HG02610 (cell line): ENCODE measurements around the gene PROZ.

Experiments used
- ATAC-seq: cut with Tn5 transposase; IDR thresholded peaks from one replicate; pipeline ENCODE4 v1.9.1; 2021; ENCODE audit warnings: mild to moderate bottlenecking, moderate library complexity; ENCODE audit not compliant: unreplicated experiment

Gene PROZ

GRCh38 chr13:113171250-113172125 is 13.0 kb downstream of the PROZ start:
- no peak for ATAC-seq

GRCh38 chr13:113172419-113172926 is 14.0 kb downstream of the PROZ start:
- no peak for ATAC-seq

- no peak for ATAC-seq
Measured at GRCh38 chr13:113176280-113176679, 17.8 kb downstream of the PROZ start.

- ATAC-seq, result no peak
Measured at GRCh38 chr13:113176822-113177221, 18.4 kb downstream of the PROZ start.

- ATAC-seq, result no peak
Measured at GRCh38 chr13:113178070-113178895, 19.8 kb downstream of the PROZ start.

- ATAC-seq, result no peak
Measured at GRCh38 chr13:113178896-113179167, 20.4 kb downstream of the PROZ start.

- no peak for ATAC-seq
Measured at GRCh38 chr13:113179374-113180230, 21.2 kb downstream of the PROZ start.

- ATAC-seq, result no peak
Measured at GRCh38 chr13:113182046-113182445, 23.6 kb downstream of the PROZ start.

GRCh38 chr13:113183450-113184129 is 25.1 kb downstream of the PROZ start:
- no peak for ATAC-seq

- ATAC-seq, result no peak
Measured at GRCh38 chr13:113184568-113185440, 26.4 kb downstream of the PROZ start.

- peak; percentile 90 for ATAC-seq
Measured at GRCh38 chr13:113186061-113186900, 27.8 kb downstream of the PROZ start.

GRCh38 chr13:113187263-113187669 is 28.8 kb downstream of the PROZ start:
- no peak for ATAC-seq

- no peak for ATAC-seq
Measured at GRCh38 chr13:113187883-113188665, 29.6 kb downstream of the PROZ start.

GRCh38 chr13:113190181-113190580 is 31.7 kb downstream of the PROZ start:
- ATAC-seq, result no peak

GRCh38 chr13:113192279-113192678 is 33.8 kb downstream of the PROZ start:
- no peak for ATAC-seq

- ATAC-seq, result no peak
Measured at GRCh38 chr13:113192902-113193301, 34.5 kb downstream of the PROZ start.

- ATAC-seq, result no peak
Measured at GRCh38 chr13:113195360-113195759, 36.9 kb downstream of the PROZ start.
